ENCODE measurements around the gene ZNF445. TPM values are rescaled to one million over a fixed set of nuclear protein-coding genes. Genes with fewer than 3 reads are reported as not detected.
"Not testable (repeated sequence)": the region's sequence is repeated elsewhere in the genome, so short reads cannot be mapped to it uniquely, and the experiment has no call there.

ZNF445 gene
- total RNA-seq, 1 experiment from 2014 or later, result 15.9 TPM

- no peaks in the 10 kb centered on the region for H3K36me3 ChIP-seq (ENCODE audit: low read depth)
- no peak overlapping the region for H3K27ac ChIP-seq
- no peaks in the 10 kb centered on the region for H3F3A ChIP-seq (ENCODE audit: insufficient read depth, low read depth)
- no peak overlapping the region for H2AFZ ChIP-seq
- no peaks in the 10 kb centered on the region for H3K9me3 ChIP-seq (ENCODE audit: insufficient read depth, low read depth)
- no peaks in the 10 kb centered on the region for H3K9me2 ChIP-seq (ENCODE audit: insufficient read depth)
- no peaks in the 10 kb centered on the region for H3K79me2 ChIP-seq (ENCODE audit: low read depth)
- no peak for DNase-seq
- intact Hi-C loops (cut with micrococcal nuclease; ENCODE audit: unreplicated experiment), result no loop called here
- ChIA-PET CTCF (no interaction called here), POLR2A (ENCODE audit: unreplicated experiment) (interaction anchor here (0.6 kb wide), 1 partner anchor 247 kb away, joined by 4 read pairs; no protein-coding TSS in a partner anchor)
- no peak overlapping the region for H3K4me3 ChIP-seq
- no peaks in the 10 kb centered on the region for H3K27me3 ChIP-seq (ENCODE audit: insufficient read depth, low read depth)
- no peaks in the 10 kb centered on the region for H4K20me1 ChIP-seq (ENCODE audit: insufficient read depth)
- BruUV-seq (replicated peaks), result no TSS peak
- no peak overlapping the region for H3K4me2 ChIP-seq
- TF ChIP-seq EZH2 (IDR thresholded peaks at IDR 0.05; ENCODE audit: low read depth), result no peak
- TF ChIP-seq, protein P1, sequence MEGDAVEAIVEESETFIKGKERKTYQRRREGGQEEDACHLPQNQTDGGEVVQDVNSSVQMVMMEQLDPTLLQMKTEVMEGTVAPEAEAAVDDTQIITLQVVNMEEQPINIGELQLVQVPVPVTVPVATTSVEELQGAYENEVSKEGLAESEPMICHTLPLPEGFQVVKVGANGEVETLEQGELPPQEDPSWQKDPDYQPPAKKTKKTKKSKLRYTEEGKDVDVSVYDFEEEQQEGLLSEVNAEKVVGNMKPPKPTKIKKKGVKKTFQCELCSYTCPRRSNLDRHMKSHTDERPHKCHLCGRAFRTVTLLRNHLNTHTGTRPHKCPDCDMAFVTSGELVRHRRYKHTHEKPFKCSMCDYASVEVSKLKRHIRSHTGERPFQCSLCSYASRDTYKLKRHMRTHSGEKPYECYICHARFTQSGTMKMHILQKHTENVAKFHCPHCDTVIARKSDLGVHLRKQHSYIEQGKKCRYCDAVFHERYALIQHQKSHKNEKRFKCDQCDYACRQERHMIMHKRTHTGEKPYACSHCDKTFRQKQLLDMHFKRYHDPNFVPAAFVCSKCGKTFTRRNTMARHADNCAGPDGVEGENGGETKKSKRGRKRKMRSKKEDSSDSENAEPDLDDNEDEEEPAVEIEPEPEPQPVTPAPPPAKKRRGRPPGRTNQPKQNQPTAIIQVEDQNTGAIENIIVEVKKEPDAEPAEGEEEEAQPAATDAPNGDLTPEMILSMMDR (conservative IDR thresholded peaks at IDR 0.05), result no peak
- no peaks in the 10 kb centered on the region for H3K4me1 ChIP-seq (replicated peaks; ENCODE audit: insufficient read depth)
These were observed 76.7 kb downstream of the ZNF445 start for GRCh38 chr3:44400771-44401170.

DNA sequence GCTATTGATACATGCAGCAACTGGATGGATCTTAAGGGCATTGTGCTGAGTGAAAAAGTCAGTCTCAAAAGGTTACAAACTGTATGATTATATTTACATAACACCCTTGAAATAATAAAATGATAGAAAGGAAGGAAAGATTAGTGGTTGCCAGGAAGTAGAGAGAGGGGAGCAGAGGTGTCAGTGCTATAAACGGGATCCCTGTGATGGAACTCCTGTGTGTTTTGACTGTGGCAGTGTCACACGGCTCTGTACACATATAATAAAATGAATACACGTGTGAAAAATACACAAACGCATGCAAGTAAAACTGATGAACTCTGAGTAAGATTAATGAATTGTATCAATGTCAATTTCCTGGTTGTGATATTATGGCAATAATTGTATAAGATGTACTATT lies 78.6 kb downstream of the ZNF445 start:
- no peak overlapping the region for H3K4me3 ChIP-seq
- no peaks in the 10 kb centered on the region for H3K79me2 ChIP-seq (ENCODE audit: low read depth)
- no peaks in the 10 kb centered on the region for H3K36me3 ChIP-seq (ENCODE audit: low read depth)
- ChIA-PET POLR2A (ENCODE audit: unreplicated experiment) (no interaction called here), CTCF (no interaction called here)
- intact Hi-C loops (cut with micrococcal nuclease; ENCODE audit: unreplicated experiment), result no loop called here
- no peaks in the 10 kb centered on the region for H3K4me1 ChIP-seq (replicated peaks; ENCODE audit: insufficient read depth)
- H3F3A ChIP-seq (ENCODE audit: insufficient read depth, low read depth), result no peaks in the 10 kb centered on the region
- H2AFZ ChIP-seq, result no peak overlapping the region
- no peak overlapping the region for H3K27ac ChIP-seq
- H3K27me3 ChIP-seq (ENCODE audit: insufficient read depth, low read depth), result no peaks in the 10 kb centered on the region
- TF ChIP-seq, protein P1 (conservative IDR thresholded peaks at IDR 0.05), result no peak
- TF ChIP-seq EZH2 (IDR thresholded peaks at IDR 0.05; ENCODE audit: low read depth), result no peak
- no peaks in the 10 kb centered on the region for H4K20me1 ChIP-seq (ENCODE audit: insufficient read depth)
- no peak overlapping the region for H3K4me2 ChIP-seq
- no peaks in the 10 kb centered on the region for H3K9me3 ChIP-seq (ENCODE audit: insufficient read depth, low read depth)
- no peak for DNase-seq
- no TSS peak for BruUV-seq (replicated peaks)
- no peaks in the 10 kb centered on the region for H3K9me2 ChIP-seq (ENCODE audit: insufficient read depth)

GRCh38 chr3:44398271-44398670 lies 79.2 kb downstream of the ZNF445 start:
- H3K79me2 ChIP-seq (ENCODE audit: low read depth); H3K4me2 ChIP-seq; H3K36me3 ChIP-seq (ENCODE audit: low read depth); H3K4me1 ChIP-seq (replicated peaks; ENCODE audit: insufficient read depth); intact Hi-C loops (cut with micrococcal nuclease; ENCODE audit: unreplicated experiment); POLR2A ChIA-PET (ENCODE audit: unreplicated experiment); BruUV-seq (replicated peaks); H4K20me1 ChIP-seq (ENCODE audit: insufficient read depth); H3K9me3 ChIP-seq (ENCODE audit: insufficient read depth, low read depth); H3K27me3 ChIP-seq (ENCODE audit: insufficient read depth, low read depth); H3K4me3 ChIP-seq; CTCF ChIA-PET; H3K27ac ChIP-seq; DNase-seq; H3K9me2 ChIP-seq (ENCODE audit: insufficient read depth); H3F3A ChIP-seq (ENCODE audit: insufficient read depth, low read depth); H2AFZ ChIP-seq: not testable (repeated sequence)

All from PC-9 (cell line).